Neutrophil (primary cell): Measurements from ENCODE around the gene C16orf54.
"Not testable (repeated sequence)": the region's sequence is repeated elsewhere in the genome, so short reads cannot be mapped to it uniquely, and the experiment has no call there.

Experiments
- H3K27ac ChIP-seq: fragments of 200-600 bp; sonication (generic); 2 replicates; pipeline ENCODE4 v1.5.1; 2016; ENCODE audit warnings: mild to moderate bottlenecking, moderate library complexity
- H3K27me3 ChIP-seq: fragments of 200-600 bp; sonication (generic); 2 replicates; pipeline ENCODE4 v1.6.0; 2016; ENCODE audit warnings: mild to moderate bottlenecking
- H3K36me3 ChIP-seq: fragments of 200-600 bp; sonication (generic); 2 replicates; pipeline ENCODE4 v1.5.1; 2017
- H3K4me1 ChIP-seq, 2 experiments: fragments of 200-600 bp in 1 of 2; sonication (generic) in 1 of 2; 1 replicate in 1 of 2; 2 replicates in 1 of 2; pipeline versions ENCODE4 v1.5.1 to v1.6.1; 2013 to 2016; ENCODE audit warnings: low read depth in 1 of 2, low read length in 1 of 2, mild to moderate bottlenecking in 1 of 2, moderate library complexity in 1 of 2; ENCODE audit not compliant: control insufficient read depth in 1 of 2, insufficient read depth in 1 of 2
- H3K4me3 ChIP-seq, 2 experiments: fragments of 200-600 bp in 1 of 2; sonication (generic) in 1 of 2; 1 replicate in 1 of 2; 2 replicates in 1 of 2; pipeline ENCODE4 v1.5.1; 2013 to 2016; ENCODE audit warnings: low read depth in 1 of 2, low read length in 1 of 2, mild to moderate bottlenecking in 1 of 2, moderate library complexity in 1 of 2
- H3K9me3 ChIP-seq: fragments of 200-600 bp; sonication (generic); 2 replicates; pipeline ENCODE4 v1.5.1; 2016
- TF ChIP-seq, protein P1 (sequence below): fragments of 200-600 bp; sonication (generic); IDR thresholded peaks from 2 replicates; pipeline ENCODE4 v1.5.1; 2016; ENCODE audit warnings: antibody characterized with exemption

C16orf54 gene

GRCh38 chr16:29744541-29745101 is 1.2 kb downstream of the C16orf54 start:
- no peaks in the 10 kb centered on the region for H3K27me3 ChIP-seq
- H3K4me3 ChIP-seq, result peak overlapping the region; percentile 94 to 100
- TF ChIP-seq, protein P1, sequence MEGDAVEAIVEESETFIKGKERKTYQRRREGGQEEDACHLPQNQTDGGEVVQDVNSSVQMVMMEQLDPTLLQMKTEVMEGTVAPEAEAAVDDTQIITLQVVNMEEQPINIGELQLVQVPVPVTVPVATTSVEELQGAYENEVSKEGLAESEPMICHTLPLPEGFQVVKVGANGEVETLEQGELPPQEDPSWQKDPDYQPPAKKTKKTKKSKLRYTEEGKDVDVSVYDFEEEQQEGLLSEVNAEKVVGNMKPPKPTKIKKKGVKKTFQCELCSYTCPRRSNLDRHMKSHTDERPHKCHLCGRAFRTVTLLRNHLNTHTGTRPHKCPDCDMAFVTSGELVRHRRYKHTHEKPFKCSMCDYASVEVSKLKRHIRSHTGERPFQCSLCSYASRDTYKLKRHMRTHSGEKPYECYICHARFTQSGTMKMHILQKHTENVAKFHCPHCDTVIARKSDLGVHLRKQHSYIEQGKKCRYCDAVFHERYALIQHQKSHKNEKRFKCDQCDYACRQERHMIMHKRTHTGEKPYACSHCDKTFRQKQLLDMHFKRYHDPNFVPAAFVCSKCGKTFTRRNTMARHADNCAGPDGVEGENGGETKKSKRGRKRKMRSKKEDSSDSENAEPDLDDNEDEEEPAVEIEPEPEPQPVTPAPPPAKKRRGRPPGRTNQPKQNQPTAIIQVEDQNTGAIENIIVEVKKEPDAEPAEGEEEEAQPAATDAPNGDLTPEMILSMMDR, result no peak
- peaks cover 87 to 88% of the 10 kb centered on the region in 2 experiments for H3K4me1 ChIP-seq
- peaks cover 38% of the 10 kb centered on the region for H3K36me3 ChIP-seq
- H3K9me3 ChIP-seq, result no peaks in the 10 kb centered on the region
- H3K27ac ChIP-seq, result peak overlapping the region; percentile 99

DNA sequence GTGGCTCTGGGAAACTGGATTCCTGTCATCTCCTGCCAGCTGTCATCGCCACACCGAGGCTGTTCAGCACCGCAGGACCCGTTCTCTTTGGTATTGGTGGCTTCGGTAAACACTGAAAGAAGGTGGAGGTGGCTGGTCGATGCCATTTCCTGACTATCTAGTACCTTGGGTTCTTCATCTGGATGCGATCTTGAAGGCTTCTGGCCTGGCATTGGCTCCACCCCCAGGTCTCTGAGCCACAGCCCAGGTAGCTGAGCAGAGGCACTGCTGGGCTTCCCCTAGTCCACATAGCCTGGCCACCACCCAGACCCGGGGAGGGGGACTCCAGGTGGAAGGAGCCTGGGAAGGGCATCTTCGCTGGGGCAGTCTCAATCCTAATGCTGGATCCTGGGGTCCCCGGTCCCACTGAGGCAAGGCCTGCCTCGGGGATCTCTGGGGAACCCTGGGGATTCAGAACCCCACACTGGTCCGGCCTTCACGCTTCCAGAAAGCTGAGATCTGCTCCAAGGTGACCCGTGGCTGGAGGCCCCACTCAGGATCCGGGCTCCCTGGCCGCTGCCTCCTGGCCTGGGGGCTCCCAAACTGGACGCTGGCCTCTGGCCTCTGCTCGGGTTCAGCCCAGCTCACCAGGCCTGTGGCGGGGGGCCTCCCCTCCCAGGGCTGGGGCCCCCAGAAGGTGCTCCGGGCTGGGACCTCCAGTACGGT is 1.8 kb downstream of the C16orf54 start:
- Histone ChIP-seq H3K36me3 (peaks cover 38% of the 10 kb centered on the region), H3K4me1 (peaks cover 86% of the 10 kb centered on the region in 2 experiments), H3K4me3 (peak overlapping the region; percentile 94 to 100), H3K27ac (peak overlapping the region; percentile 99), H3K9me3 (no peaks in the 10 kb centered on the region), H3K27me3 (no peaks in the 10 kb centered on the region)
- TF ChIP-seq, protein P1, result no peak

DNA sequence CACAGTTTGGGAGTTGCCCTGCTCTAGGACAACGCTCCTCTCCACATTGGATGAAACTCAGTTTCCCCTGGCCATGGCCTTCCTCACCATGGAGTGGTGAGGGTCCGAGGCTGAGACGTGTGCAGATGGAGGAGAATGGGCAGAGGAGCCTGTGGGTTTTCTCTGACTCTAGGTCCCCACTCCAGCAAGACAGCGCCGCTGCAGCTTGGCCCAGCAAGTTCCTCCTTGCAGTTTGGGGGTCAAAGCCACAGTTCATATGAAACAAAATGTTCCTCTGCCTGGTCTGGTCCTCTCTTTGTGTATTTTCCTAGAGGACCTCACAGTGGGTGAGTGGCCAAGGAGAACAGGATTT is 2.3 kb downstream of the C16orf54 start:
- peaks cover 38% of the 10 kb centered on the region for H3K36me3 ChIP-seq
- TF ChIP-seq, protein P1, result no peak
- H3K9me3 ChIP-seq, result no peaks in the 10 kb centered on the region
- peak overlapping the region; percentile 99 for H3K27ac ChIP-seq
- H3K4me3 ChIP-seq, result peak overlapping the region; percentile 94 to 100
- peaks cover 86 to 90% of the 10 kb centered on the region in 2 experiments for H3K4me1 ChIP-seq
- H3K27me3 ChIP-seq, result no peaks in the 10 kb centered on the region

GRCh38 chr16:29742683-29743275 is 3.0 kb downstream of the C16orf54 start:
- Histone ChIP-seq H3K27ac (peak overlapping the region; percentile 99), H3K27me3 (no peaks in the 10 kb centered on the region), H3K36me3 (peaks cover 38% of the 10 kb centered on the region), H3K9me3 (no peaks in the 10 kb centered on the region), H3K4me3 (peak overlapping the region; percentile 94 to 100), H3K4me1 (peaks cover 86 to 93% of the 10 kb centered on the region in 2 experiments)
- TF ChIP-seq, protein P1, result no peak

GRCh38 chr16:29740630-29741015 is 5.2 kb downstream of the C16orf54 start:
- Histone ChIP-seq H3K4me1 (peaks cover 88 to 89% of the 10 kb centered on the region in 2 experiments), H3K36me3 (peaks cover 38% of the 10 kb centered on the region), H3K27ac (peak overlapping the region; percentile 99)
- not testable (repeated sequence) for H3K4me3 ChIP-seq, H3K9me3 ChIP-seq, H3K27me3 ChIP-seq

DNA sequence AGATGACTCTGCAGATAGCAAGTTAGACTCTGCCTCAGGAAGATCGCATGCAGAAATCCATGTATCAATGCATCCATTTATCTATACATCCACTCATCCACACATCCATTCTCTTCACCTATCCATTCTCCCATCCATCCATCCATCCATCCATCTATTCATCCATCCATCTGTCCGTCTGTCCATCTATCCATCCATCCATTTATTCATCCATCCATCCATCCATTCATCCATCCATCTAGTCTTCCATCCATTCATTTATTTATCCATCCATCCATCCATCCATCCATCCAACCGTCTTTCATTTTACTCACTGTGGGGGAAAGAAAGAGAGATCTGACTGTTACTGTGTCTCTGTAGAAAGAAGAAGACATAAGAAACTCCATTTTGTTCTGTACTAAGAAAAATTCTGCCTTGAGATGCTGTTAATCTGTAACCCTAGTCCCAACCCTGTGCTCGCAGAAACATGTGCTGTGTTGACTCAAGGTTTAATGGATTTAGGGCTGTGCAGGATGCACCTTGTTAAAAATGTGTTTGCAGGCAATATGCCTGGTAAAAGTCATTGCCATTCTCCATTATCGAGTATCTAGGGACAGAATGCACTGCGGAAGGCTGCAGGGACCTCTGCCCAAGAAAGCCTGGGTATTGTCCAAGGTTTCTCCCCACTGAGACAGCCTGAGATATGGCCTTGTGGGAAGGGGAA is 5.7 kb downstream of the C16orf54 start:
- H3K4me1 ChIP-seq, result peaks cover 89 to 93% of the 10 kb centered on the region in 2 experiments
- not testable (repeated sequence) for H3K9me3 ChIP-seq, H3K27me3 ChIP-seq, H3K4me3 ChIP-seq
- peaks cover 38% of the 10 kb centered on the region for H3K36me3 ChIP-seq
- peak overlapping the region; percentile 99 for H3K27ac ChIP-seq
